ENCODE results near the gene ABI2. TPM values are rescaled to one million over a fixed set of nuclear protein-coding genes. Genes with fewer than 3 reads are reported as not detected.

ABI2 gene
- total RNA-seq, 5 donors from 2014 or later (not counting 1 experiment from before 2014, with no cell fraction given) = 22.3 to 29.4 (median 26.7) TPM

- POLR2A ChIA-PET = interaction anchor here in 1 of 2 donors (0.6 kb wide), 1 partner anchor 30 kb away, joined by 3 read pairs; no protein-coding TSS in a partner anchor
- no peak overlapping the region for H3K4me3 ChIP-seq (ENCODE audit: control insufficient read depth in 1 of 2, extremely low read depth in 1 of 2, low read length in 1 of 2)
- Mint-ChIP-seq H3K27me3 (no peaks in the 10 kb centered on the region), H3K27ac (no peak overlapping the region), H3K4me1 (peaks cover 0 to 9% (median 6%) of the 10 kb centered on the region in 3 donors), H3K36me3 (peaks cover 25% of the 10 kb centered on the region), H3K4me3 (no peak overlapping the region), H3K9me3 (no peaks in the 10 kb centered on the region)
- DNase-seq (no peak), ATAC-seq (replicated peaks in 1 of 4) (no peak)
- H3K4me1 ChIP-seq (ENCODE audit: control insufficient read depth in 1 of 2, extremely low read depth in 1 of 2, insufficient read depth in 2 of 2, low read length in 2 of 2) = no peaks in the 10 kb centered on the region
- H3K9me3 ChIP-seq = no peaks in the 10 kb centered on the region
- no CpG with 5 or more reads among the region's 4 CpGs for WGBS (ENCODE audit: insufficient coverage)
- peaks cover 3 to 5% of the 10 kb centered on the region in 2 donors for H3K36me3 ChIP-seq (ENCODE audit: control insufficient read depth in 2 of 2, extremely low read depth in 1 of 2, insufficient read depth in 1 of 2, low read length in 1 of 2)
- H3K27ac ChIP-seq (ENCODE audit: low read length) = no peak overlapping the region
- H3K27me3 ChIP-seq (replicated peaks in 1 of 2; ENCODE audit: control insufficient read depth in 2 of 2, extremely low read depth in 1 of 2, insufficient read depth in 2 of 2, low read length in 1 of 2) = no peaks in the 10 kb centered on the region
- CTCF ChIA-PET = no interaction called here
Measured at GRCh38 chr2:203347375-203347774, 19.2 kb downstream of the ABI2 start.

DNA sequence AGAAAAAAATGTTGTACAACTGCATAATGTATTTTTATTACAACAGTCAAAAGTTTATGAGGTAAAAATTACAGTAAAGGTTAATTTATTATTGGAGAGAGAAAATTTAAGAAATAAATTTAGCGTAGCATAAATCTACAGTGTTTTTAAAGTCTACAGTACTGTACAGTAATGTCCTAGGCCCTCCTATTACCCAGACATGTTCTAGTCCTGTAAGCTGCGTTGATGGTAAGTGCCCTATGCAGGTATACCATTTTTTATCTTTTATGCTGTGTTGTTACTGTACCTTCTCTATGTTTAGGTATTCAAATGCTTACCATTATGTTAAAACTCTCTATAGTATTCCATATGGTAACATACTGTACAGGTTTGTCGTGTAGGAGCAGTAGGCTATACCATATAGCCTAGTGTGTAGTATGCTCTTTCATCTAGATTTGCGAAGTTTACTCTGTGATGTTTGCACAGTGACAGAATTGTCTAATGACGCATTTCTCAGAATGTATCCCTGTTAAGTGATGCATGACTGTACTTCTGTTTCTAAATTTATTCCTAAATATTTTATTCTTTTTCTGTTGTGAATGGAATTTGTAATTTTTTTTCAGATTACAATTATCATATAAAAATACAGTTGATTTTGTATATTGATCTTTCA is 24.5 kb downstream of the ABI2 start:
- DNase-seq (no peak), ATAC-seq (replicated peaks in 1 of 4) (no peak)
- ChIA-PET CTCF (interaction anchor here in 1 of 2 donors (0.6 kb wide), 1 partner anchor 743 kb away, joined by 3 read pairs; no protein-coding TSS in a partner anchor), POLR2A (no interaction called here)
- Mint-ChIP-seq H3K36me3 (peaks cover 18% of the 10 kb centered on the region), H3K27me3 (no peaks in the 10 kb centered on the region), H3K4me1 (peaks cover 0 to 1% (median 0%) of the 10 kb centered on the region in 3 donors), H3K4me3 (no peak overlapping the region), H3K9me3 (no peaks in the 10 kb centered on the region), H3K27ac (no peak overlapping the region)
- no peak overlapping the region for H3K4me3 ChIP-seq (ENCODE audit: control insufficient read depth in 1 of 2, extremely low read depth in 1 of 2, low read length in 1 of 2)
- H3K4me1 ChIP-seq (ENCODE audit: control insufficient read depth in 1 of 2, extremely low read depth in 1 of 2, insufficient read depth in 2 of 2, low read length in 2 of 2) = no peaks in the 10 kb centered on the region
- H3K36me3 ChIP-seq (ENCODE audit: control insufficient read depth in 2 of 2, extremely low read depth in 1 of 2, insufficient read depth in 1 of 2, low read length in 1 of 2) = peaks cover 0 to 4% of the 10 kb centered on the region in 2 donors
- no peaks in the 10 kb centered on the region for H3K9me3 ChIP-seq
- no peak overlapping the region for H3K27ac ChIP-seq (ENCODE audit: low read length)
- no peaks in the 10 kb centered on the region for H3K27me3 ChIP-seq (replicated peaks in 1 of 2; ENCODE audit: control insufficient read depth in 2 of 2, extremely low read depth in 1 of 2, insufficient read depth in 2 of 2, low read length in 1 of 2)
- WGBS (ENCODE audit: insufficient coverage) = no CpG with 5 or more reads among the region's 5 CpGs

DNA sequence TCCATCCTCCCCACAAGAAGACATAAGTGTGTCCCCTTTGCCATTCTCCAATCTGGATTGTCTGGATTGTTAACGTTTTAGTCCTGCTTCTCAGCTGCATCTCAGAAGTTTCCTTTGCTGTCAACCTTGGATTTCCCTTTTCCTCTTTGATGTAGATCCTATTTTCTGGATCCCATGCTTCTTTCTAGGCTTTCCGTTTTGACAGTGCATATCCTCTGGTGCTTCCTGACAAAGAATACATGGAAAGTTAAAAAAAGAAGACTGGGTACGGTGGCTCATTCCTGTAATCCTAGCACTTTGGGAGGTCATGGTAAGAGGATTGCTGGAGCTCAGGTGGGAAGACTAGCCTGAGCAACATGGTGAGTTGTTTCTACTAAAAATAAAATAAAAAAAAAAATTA is 26.8 kb downstream of the ABI2 start:
- no peak overlapping the region for H3K27ac Mint-ChIP-seq
- 94% methylated on average over 2 of the region's 3 CpGs for WGBS (ENCODE audit: insufficient coverage)

DNA sequence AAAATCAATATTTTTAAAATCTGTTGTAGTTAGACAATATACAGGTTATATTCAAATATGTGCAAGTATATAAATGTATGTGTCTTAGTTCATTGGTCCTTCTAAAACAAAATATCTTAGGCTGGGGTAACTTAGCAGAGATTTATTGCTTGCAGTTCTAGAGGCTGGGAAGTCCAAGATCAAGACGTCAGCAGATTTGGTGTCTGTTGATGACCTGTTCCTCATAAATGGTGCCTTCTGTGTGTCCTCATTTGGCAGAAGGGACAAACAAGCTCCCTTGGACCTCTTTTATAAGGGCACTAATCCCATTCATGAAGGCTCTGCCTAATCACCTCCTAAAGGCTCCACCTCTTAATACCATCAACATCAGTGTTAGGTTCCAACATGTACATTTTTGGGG is 31.3 kb downstream of the ABI2 start:
- Histone ChIP-seq H3K27ac (ENCODE audit: low read length) (no peak overlapping the region), H3K36me3 (ENCODE audit: control insufficient read depth in 2 of 2, extremely low read depth in 1 of 2, insufficient read depth in 1 of 2, low read length in 1 of 2) (peaks cover 0 to 4% of the 10 kb centered on the region in 2 donors), H3K4me1 (ENCODE audit: control insufficient read depth in 1 of 2, extremely low read depth in 1 of 2, insufficient read depth in 2 of 2, low read length in 2 of 2) (no peaks in the 10 kb centered on the region), H3K9me3 (no peaks in the 10 kb centered on the region), H3K27me3 (replicated peaks in 1 of 2; ENCODE audit: control insufficient read depth in 2 of 2, extremely low read depth in 1 of 2, insufficient read depth in 2 of 2, low read length in 1 of 2) (no peaks in the 10 kb centered on the region), H3K4me3 (ENCODE audit: control insufficient read depth in 1 of 2, extremely low read depth in 1 of 2, low read length in 1 of 2) (no peak overlapping the region)
- no peak for ATAC-seq (replicated peaks in 1 of 4)
- CTCF ChIA-PET = no interaction called here
- POLR2A ChIA-PET = interaction anchor here in 1 of 2 donors (0.6 kb wide), 1 partner anchor 377 kb away, joined by 4 read pairs; no protein-coding TSS in a partner anchor
- H3K9me3 Mint-ChIP-seq = no peaks in the 10 kb centered on the region
- H3K4me1 Mint-ChIP-seq = peaks cover 3 to 9% (median 6%) of the 10 kb centered on the region in 3 donors
- H3K4me3 Mint-ChIP-seq = no peak overlapping the region
- H3K36me3 Mint-ChIP-seq = peaks cover 14% of the 10 kb centered on the region
- H3K27me3 Mint-ChIP-seq = no peaks in the 10 kb centered on the region
- 100% methylated on average over 1 of the region's 1 CpG for WGBS (ENCODE audit: insufficient coverage)
- no peak for DNase-seq
- no peak overlapping the region for H3K27ac Mint-ChIP-seq

More for the DNA sequence above, 26.8 kb downstream of the ABI2 start:
- Histone ChIP-seq H3K4me1 (ENCODE audit: control insufficient read depth in 1 of 2, extremely low read depth in 1 of 2, insufficient read depth in 2 of 2, low read length in 2 of 2) (no peaks in the 10 kb centered on the region), H3K36me3 (ENCODE audit: control insufficient read depth in 2 of 2, extremely low read depth in 1 of 2, insufficient read depth in 1 of 2, low read length in 1 of 2) (peaks cover 0 to 4% of the 10 kb centered on the region in 2 donors), H3K4me3 (ENCODE audit: control insufficient read depth in 1 of 2, extremely low read depth in 1 of 2, low read length in 1 of 2) (no peak overlapping the region), H3K27me3 (replicated peaks in 1 of 2; ENCODE audit: control insufficient read depth in 2 of 2, extremely low read depth in 1 of 2, insufficient read depth in 2 of 2, low read length in 1 of 2) (no peaks in the 10 kb centered on the region), H3K9me3 (no peaks in the 10 kb centered on the region), H3K27ac (ENCODE audit: low read length) (no peak overlapping the region)
- H3K9me3 Mint-ChIP-seq = no peaks in the 10 kb centered on the region
- POLR2A ChIA-PET = no interaction called here
- DNase-seq = no peak
- no peak overlapping the region for H3K4me3 Mint-ChIP-seq
- ATAC-seq (replicated peaks in 1 of 4) = no peak
- peaks cover 0 to 1% (median 0%) of the 10 kb centered on the region in 3 donors for H3K4me1 Mint-ChIP-seq
- H3K36me3 Mint-ChIP-seq = peaks cover 26% of the 10 kb centered on the region
- CTCF ChIA-PET = no interaction called here
- H3K27me3 Mint-ChIP-seq = no peaks in the 10 kb centered on the region

GRCh38 chr2:203360833-203361430 is 32.7 kb downstream of the ABI2 start:
- no peaks in the 10 kb centered on the region for H3K27me3 Mint-ChIP-seq
- WGBS (ENCODE audit: insufficient coverage) = 90% methylated on average over 3 of the region's 3 CpGs
- no peak overlapping the region for H3K27ac Mint-ChIP-seq
- peaks cover 3 to 9% (median 6%) of the 10 kb centered on the region in 3 donors for H3K4me1 Mint-ChIP-seq
- ChIA-PET CTCF (no interaction called here), POLR2A (no interaction called here)
- Histone ChIP-seq H3K27me3 (replicated peaks in 1 of 2; ENCODE audit: control insufficient read depth in 2 of 2, extremely low read depth in 1 of 2, insufficient read depth in 2 of 2, low read length in 1 of 2) (no peaks in the 10 kb centered on the region), H3K4me3 (ENCODE audit: control insufficient read depth in 1 of 2, extremely low read depth in 1 of 2, low read length in 1 of 2) (no peak overlapping the region), H3K4me1 (ENCODE audit: control insufficient read depth in 1 of 2, extremely low read depth in 1 of 2, insufficient read depth in 2 of 2, low read length in 2 of 2) (no peaks in the 10 kb centered on the region), H3K9me3 (no peaks in the 10 kb centered on the region), H3K36me3 (ENCODE audit: control insufficient read depth in 2 of 2, extremely low read depth in 1 of 2, insufficient read depth in 1 of 2, low read length in 1 of 2) (no peaks in the 10 kb centered on the region), H3K27ac (ENCODE audit: low read length) (no peak overlapping the region)
- peaks cover 12% of the 10 kb centered on the region for H3K36me3 Mint-ChIP-seq
- H3K9me3 Mint-ChIP-seq = no peaks in the 10 kb centered on the region
- no peak for DNase-seq
- ATAC-seq (replicated peaks in 1 of 4) = no peak
- H3K4me3 Mint-ChIP-seq = no peak overlapping the region

GRCh38 chr2:203361495-203361894 is 33.3 kb downstream of the ABI2 start:
- Histone ChIP-seq H3K36me3 (ENCODE audit: control insufficient read depth in 2 of 2, extremely low read depth in 1 of 2, insufficient read depth in 1 of 2, low read length in 1 of 2) (no peaks in the 10 kb centered on the region), H3K4me3 (ENCODE audit: control insufficient read depth in 1 of 2, extremely low read depth in 1 of 2, low read length in 1 of 2) (no peak overlapping the region), H3K9me3 (no peaks in the 10 kb centered on the region), H3K4me1 (ENCODE audit: control insufficient read depth in 1 of 2, extremely low read depth in 1 of 2, insufficient read depth in 2 of 2, low read length in 2 of 2) (no peaks in the 10 kb centered on the region), H3K27me3 (replicated peaks in 1 of 2; ENCODE audit: control insufficient read depth in 2 of 2, extremely low read depth in 1 of 2, insufficient read depth in 2 of 2, low read length in 1 of 2) (no peaks in the 10 kb centered on the region), H3K27ac (ENCODE audit: low read length) (no peak overlapping the region)
- ChIA-PET CTCF (interaction anchor here in 1 of 2 donors (0.8 kb wide), 1 partner anchor 14 kb away, joined by 3 read pairs; no protein-coding TSS in a partner anchor), POLR2A (no interaction called here)
- WGBS (ENCODE audit: insufficient coverage) = 71% methylated on average over 2 of the region's 2 CpGs
- DNase-seq = no peak
- Mint-ChIP-seq H3K4me3 (no peak overlapping the region), H3K27ac (no peak overlapping the region), H3K4me1 (peaks cover 3 to 9% (median 6%) of the 10 kb centered on the region in 3 donors), H3K27me3 (no peaks in the 10 kb centered on the region), H3K9me3 (no peaks in the 10 kb centered on the region), H3K36me3 (peaks cover 12% of the 10 kb centered on the region)
- ATAC-seq (replicated peaks in 1 of 4) = no peak
